NCI-H446 treated with DMSO at 0.1 percent for 48 hours (cell line): ENCODE data around the gene PODNL1.

Experiments
- DNase-seq: peaks from one replicate; lab custom pipeline; 2025; lab: John Stamatoyannopoulos, UW

Gene PODNL1

GRCh38 chr19:13956365-13956744, 18.1 kb upstream of the PODNL1 start:
- no peak for DNase-seq

GRCh38 chr19:13955662-13956364, 17.6 kb upstream of the PODNL1 start:
- DNase-seq, result no peak

- no peak for DNase-seq
These were observed 16.0 kb upstream of the PODNL1 start for GRCh38 chr19:13954185-13954584.

GRCh38 chr19:13952931-13953531, 14.8 kb upstream of the PODNL1 start:
- no peak for DNase-seq

- peak; percentile 99 for DNase-seq
These were observed 14.1 kb upstream of the PODNL1 start, which contains the start of gene DCAF15 for GRCh38 chr19:13952154-13952930. TSS of gene DCAF15 (plus strand) at chr19:13952509. CDS start at chr19:13952513, 4 bp downstream.

GRCh38 chr19:13951799-13952153, 13.6 kb upstream of the PODNL1 start:
- DNase-seq, result peak; percentile 49

- DNase-seq, result no peak
These were observed 12.8 kb upstream of the PODNL1 start for GRCh38 chr19:13951043-13951442.

DNA sequence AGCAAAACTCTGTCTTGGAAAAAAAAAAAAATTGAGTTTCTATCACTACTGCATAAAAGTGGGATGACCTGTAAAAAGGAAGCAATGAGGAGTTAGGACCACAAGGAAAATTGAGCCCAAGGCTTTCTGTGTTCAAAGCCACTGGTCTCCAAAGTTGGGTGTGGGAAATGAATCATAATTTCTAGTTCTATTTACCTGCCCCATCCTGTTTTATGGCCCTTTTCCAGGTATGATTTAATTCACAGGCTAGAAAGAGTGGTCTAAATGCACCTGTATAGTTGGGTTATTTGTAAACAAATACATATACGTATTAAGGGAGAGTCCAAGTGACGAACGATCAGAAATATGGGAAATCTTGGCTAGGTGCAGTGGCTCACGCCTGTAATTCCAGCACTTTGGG, 8.2 kb upstream of the PODNL1 start:
- no peak for DNase-seq

DNA sequence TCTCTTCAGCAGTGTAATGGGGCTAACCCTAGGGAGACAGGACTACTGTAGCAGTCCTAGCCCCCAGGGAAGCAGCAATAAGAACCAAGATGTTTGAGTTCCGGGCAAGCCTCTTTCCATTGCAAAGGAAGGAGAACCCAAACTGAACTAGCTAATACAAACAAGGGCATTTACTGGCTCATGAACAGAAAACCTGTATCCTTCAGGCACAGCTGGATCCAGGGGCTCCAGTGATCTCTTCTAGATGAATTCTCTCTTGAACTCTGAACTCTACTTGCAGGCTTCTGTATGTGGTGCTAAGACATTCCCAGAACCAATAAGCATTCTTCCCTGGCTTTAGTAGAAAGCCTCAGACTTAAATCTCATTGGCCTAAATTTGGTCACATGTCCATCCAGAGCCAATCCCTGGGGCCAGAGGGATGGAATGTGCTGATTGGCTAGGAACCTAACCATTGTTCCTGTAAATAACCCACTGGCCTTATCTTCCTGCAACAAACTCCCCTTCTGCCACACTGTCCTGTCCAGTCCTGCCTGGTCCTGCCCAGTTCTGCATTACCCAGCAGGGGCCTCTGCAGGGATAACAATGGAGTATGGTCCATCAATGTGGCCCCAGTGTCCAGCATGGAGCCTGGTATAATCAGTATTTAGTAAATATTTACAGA, 3.9 kb upstream of the PODNL1 start:
- no peak for DNase-seq

DNA sequence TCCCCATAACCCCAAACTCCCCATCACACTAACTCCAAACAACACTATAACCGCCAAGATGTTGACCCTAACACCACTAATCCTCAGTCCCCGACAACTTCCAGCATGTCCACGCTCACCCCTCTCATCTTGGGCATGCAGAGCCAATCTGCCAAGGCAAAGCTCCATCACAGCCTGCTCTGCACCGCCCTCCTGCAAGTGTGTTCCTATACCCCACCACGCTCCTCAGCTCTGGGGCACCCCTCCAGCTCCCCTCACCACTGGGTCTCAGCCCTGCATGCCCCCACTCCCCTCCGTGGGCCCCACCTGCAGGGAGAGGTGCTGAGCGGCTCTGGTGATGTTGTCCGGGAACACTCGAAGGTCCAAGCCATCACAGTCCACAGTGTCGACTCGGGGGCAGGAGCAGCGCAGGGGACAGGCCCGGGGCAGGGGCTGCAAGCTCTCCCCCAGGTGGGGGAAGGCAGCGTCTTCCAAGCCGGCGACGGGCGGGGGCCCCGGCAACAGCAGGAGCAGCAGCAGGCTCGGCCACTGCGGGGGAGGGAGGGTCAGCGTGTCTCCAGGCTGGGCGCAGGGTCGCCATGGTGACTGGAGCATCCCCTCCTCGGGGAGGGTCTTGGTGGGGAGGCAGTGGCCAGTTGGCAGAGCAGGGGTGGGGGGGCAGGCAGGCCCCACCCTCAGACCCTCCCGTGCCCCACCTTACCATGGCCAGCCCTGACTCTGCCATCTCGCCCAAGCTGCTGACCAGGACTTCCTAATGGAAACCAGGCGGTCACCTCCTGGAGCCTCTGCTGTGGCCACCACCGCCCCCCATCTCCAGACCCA, 527 bp downstream of the PODNL1 start:
- DNase-seq, result no peak

- no peak for DNase-seq
These were observed 2.3 kb downstream of the PODNL1 start for GRCh38 chr19:13935765-13936510.

DNA sequence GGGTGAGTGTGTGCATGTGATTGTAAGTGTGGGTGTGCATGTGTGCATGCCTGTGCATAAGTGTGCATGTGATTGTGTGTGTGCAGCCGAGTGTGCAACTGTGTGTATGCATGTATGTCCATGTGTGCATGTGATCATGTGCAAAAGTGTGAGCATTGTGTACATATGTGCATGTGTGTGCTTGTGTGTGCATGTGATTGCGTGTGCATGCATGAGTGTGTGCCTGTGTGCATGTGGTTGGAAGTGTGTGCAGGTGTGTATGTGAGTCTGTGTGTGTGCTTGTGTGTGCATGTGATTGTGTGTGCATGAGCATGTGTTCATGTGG, 3.5 kb downstream of the PODNL1 start:
- no peak for DNase-seq

DNA sequence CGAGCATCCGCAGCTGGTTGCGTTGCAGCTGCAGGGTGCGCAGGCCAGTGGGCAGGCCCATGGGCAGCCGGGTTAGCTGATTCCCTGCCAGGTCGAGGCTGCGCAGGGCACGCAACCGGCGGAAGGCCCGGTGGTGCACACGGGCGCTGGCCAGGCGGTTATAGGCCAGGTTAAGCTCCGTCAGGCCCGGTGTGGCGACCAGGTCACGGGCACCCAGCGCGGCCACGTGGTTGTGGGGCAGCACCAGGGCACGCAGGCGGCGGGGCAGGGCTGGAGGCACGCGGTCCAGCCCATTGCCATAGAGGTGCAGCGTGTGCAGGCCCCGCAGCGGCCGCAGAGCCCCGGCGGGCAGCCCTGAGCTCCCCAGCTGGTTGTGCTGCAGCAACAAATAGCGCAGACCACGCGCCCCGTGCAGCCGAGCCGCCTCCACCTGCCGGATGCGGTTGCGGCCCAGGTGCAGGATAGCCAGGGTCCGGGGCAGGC, 5.3 kb downstream of the PODNL1 start:
- DNase-seq, result no peak

- no peak for DNase-seq
These were observed 6.0 kb downstream of the PODNL1 start for GRCh38 chr19:13932149-13932637.

DNA sequence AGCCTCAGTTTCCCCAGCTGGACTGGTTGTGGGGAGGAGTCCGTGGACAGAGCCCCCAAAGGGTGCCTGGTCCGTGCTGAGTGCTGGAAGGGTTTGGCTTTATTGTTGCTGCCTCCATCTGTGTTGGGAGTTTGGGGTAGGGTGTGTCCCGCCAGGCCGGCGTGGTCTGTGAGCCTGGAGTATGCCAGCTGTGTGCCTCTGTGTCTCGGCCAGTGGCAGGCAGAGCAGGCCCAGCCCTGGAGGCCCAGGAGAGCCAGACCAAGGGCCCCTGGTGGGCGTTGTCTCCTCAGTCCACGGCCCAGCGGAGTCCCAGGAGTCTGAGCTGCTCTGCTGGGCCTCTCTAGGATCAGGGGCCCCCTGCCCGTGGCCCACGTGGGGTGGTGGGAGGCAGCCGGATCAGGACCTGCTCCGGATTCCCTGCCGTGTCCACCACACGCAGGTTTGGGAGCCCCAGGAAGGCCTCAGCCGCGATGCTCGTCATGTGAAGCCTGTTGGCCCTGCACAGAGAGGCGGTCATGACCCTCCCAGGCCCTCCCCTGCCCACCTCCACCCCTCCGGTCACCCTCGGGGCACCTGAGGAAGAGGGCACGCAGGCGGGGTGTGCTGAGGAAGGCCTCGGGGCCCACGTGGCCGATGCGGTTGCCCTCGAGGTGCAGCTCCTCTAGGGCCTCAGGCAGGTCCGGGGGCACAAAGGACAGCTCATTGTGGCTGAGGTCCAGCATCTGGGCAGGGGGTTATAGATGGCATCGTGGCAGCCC, 6.6 kb downstream of the PODNL1 start:
- DNase-seq, result no peak

DNA sequence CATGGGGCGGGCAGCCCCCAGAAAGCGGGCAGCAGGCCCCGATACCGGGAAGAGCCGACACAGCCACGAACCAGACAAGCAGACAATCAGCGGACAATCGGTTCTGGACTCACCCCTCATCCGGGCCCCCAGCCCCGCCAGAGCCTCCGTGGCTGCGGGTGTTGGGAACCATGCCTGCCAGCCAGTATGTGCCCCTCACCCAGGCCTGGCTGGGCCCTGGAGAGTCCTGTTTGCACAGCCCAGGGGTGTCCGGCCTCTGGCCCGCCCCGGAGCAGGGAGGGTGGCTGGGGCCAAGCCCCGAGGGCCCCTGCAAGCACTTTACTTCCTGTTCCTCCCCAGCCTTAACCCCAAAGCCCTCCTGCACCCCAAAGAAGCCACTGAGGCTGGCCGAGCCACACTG, 7.8 kb downstream of the PODNL1 start:
- DNase-seq, result no peak

GRCh38 chr19:13929956-13930355, 8.3 kb downstream of the PODNL1 start:
- no peak for DNase-seq

DNA sequence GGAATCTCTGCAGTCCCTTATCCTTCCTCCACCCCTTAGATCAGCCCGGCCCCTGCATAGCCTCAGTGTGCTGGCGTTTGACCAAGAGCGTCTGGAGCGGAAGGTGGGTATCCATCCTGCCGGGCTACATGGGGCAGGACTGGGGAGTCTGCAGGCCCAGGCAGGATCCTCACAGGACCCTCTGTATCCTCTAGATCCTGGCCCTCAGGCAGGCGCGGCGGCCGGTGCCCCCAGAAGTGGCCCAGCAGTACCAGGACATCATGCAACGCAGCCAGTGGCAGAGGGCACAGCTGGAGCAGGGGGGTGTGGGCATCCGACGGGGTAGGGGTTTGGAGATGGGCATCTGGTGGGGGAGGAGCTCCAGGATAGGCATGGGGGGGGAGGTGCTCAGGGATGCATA, 8.9 kb downstream of the PODNL1 start:
- DNase-seq, result no peak

DNA sequence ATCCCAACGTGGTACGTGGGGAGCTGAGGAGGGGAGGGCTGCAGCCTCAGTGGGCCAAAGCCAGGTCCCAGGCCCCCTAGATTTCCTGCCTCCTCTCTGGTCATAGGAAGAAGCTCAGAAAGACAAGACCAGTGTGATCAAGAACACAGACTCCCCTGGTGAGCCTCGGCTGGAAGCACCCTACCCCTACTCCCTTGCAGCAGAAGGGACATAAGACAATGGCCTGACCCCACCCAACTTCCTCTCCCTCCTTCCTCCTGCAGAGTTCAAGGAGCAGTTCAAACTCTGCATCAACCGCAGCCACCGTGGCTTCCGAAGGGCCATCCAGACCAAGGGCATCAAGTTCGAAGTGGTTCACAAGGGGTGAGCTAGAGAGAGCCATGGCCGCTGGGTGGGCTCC, 11.5 kb downstream of the PODNL1 start:
- no peak for DNase-seq

DNA sequence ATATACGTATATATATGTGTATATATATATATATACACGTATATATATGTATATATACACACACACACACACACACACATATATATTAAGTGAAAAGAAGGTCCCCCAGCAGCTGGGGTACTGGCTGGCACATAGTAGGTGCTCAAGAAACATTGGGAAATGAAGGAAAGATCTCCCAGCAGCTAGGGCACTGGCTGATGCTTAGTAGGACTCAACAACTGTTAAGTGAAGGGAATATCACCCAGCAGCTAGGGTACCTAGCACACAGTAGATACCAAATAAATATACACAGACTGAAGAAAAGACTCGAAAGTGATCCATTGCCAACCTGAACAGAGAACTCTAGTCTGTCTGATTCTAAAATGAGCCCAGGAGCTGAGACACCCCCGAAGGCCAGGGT, 12.2 kb downstream of the PODNL1 start:
- no peak for DNase-seq
